ENCODE results near the gene FAM167B.
A peak's percentile ranks its signal among the peaks of the same experiment; 100 is the strongest.
"Not testable (repeated sequence)": the region's sequence is repeated elsewhere in the genome, so short reads cannot be mapped to it uniquely, and the experiment has no call there.

Gene FAM167B

GRCh38 chr1:32224285-32224684 lies 22.7 kb upstream of the FAM167B start:
- no peak for DNase-seq

GRCh38 chr1:32228771-32229170 lies 18.3 kb upstream of the FAM167B start:
- no peak for DNase-seq

- DNase-seq, result no peak
These were observed 15.1 kb upstream of the FAM167B start for GRCh38 chr1:32231843-32232432.

- DNase-seq, result no peak
These were observed 14.3 kb upstream of the FAM167B start for GRCh38 chr1:32232558-32233304.

GRCh38 chr1:32234792-32235191 lies 12.2 kb upstream of the FAM167B start:
- DNase-seq, result no peak

GRCh38 chr1:32239337-32239736 lies 7.7 kb upstream of the FAM167B start:
- no peak for DNase-seq

- DNase-seq, result no peak
These were observed 7.3 kb upstream of the FAM167B start for GRCh38 chr1:32239790-32240139.

GRCh38 chr1:32240140-32240951 lies 6.7 kb upstream of the FAM167B start:
- DNase-seq, result peak; percentile 48

- DNase-seq, result peak; percentile 47
These were observed 5.8 kb upstream of the FAM167B start for GRCh38 chr1:32241001-32241763.

- no peak for DNase-seq
These were observed 4.6 kb upstream of the FAM167B start for GRCh38 chr1:32242341-32242851.

GRCh38 chr1:32247452-32247851 lies 430 bp downstream of the FAM167B start:
- no peak for DNase-seq

GRCh38 chr1:32247983-32248889 lies 1.2 kb downstream of the FAM167B start:
- DNase-seq, result peak; percentile 77

GRCh38 chr1:32249831-32250525 lies 3.0 kb downstream of the FAM167B start:
- DNase-seq, result peak; percentile 66

- DNase-seq, result peak; percentile 69
These were observed 4.1 kb downstream of the FAM167B start, which contains the start of gene LCK for GRCh38 chr1:32250893-32251716. LCK (plus strand) TSS chr1:32251265; CDS start chr1:32274330, 23,065 bp downstream.

GRCh38 chr1:32255072-32256071 lies 8.3 kb downstream of the FAM167B start:
- no peak for DNase-seq

- no peak for DNase-seq
These were observed 9.6 kb downstream of the FAM167B start for GRCh38 chr1:32256473-32257226.

- no peak for DNase-seq
These were observed 10.1 kb downstream of the FAM167B start for GRCh38 chr1:32257227-32257508.

- not testable (repeated sequence) for DNase-seq
These were observed 16.2 kb downstream of the FAM167B start for GRCh38 chr1:32263236-32263593.

All from stimulated activated CD4-positive, alpha-beta T cell treated with anti-CD3 and anti-CD28 coated beads, Interleukin-12 subunit alpha, Interleukin-12 subunit beta, amount 100 ng/mL, for 4 hours (primary cell).